ENCODE measurements around the gene SPATA16.

The SPATA16 gene

GRCh38 chr3:172846706-172847105 lies 294.3 kb downstream of the SPATA16 start:
- no peak for TF ChIP-seq CTCF (conservative IDR thresholded peaks at IDR 0.05)
- H3K27ac ChIP-seq: no peak overlapping the region

- H3K27ac ChIP-seq: no peak overlapping the region
- no peak for TF ChIP-seq CTCF (conservative IDR thresholded peaks at IDR 0.05)
Measured at GRCh38 chr3:172846103-172846561, 294.9 kb downstream of the SPATA16 start.

DNA sequence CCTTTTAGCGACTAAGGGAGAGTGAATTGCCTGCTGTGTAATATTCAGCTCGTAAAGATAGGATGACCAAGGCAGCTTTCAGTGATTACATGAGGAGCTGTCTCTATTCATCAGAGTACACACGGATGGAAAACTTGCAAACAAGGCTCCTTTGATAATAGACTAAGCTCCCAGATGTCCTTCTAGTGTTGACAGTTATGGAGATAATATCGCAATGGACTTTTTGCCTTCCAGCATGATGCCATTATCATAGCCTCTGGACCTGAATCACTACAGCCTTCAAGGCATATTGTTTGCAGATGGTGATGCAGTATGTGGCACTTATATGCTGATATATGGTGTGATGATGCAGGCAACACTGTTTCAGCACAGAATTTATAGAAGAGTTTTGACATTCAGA lies 296.6 kb downstream of the SPATA16 start:
- H3K27ac ChIP-seq: no peak overlapping the region
- no peak for TF ChIP-seq CTCF (conservative IDR thresholded peaks at IDR 0.05)

GRCh38 chr3:172840913-172841312 lies 300.1 kb downstream of the SPATA16 start:
- H3K27ac ChIP-seq: no peak overlapping the region
- TF ChIP-seq CTCF (conservative IDR thresholded peaks at IDR 0.05): no peak

DNA sequence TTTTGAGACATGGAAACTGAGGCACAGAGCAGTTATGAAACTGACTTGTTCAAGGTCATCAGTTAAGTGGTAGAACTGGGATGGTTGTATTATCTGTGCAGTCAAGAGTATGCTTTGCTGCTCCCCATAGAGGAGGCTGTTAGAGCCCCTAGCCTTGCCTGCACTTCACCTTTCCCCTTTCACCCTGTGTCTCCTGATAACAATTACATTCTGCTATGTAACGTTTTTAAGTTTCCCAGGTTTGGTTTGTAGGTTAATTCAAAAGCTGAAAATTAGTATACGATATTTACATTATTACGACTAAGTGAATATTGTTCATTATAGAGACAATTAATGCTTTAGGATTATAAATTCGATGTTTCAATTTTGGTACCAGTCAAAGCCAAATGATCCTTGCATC lies 300.6 kb downstream of the SPATA16 start:
- TF ChIP-seq CTCF (conservative IDR thresholded peaks at IDR 0.05): no peak
- no peak overlapping the region for H3K27ac ChIP-seq

- no peak overlapping the region for H3K27ac ChIP-seq
- TF ChIP-seq CTCF (conservative IDR thresholded peaks at IDR 0.05): no peak
Measured at GRCh38 chr3:172839679-172840078, 301.4 kb downstream of the SPATA16 start.

Data from VCaP (cell line).